ENCODE results near the gene COPB2.

Gene COPB2

DNA sequence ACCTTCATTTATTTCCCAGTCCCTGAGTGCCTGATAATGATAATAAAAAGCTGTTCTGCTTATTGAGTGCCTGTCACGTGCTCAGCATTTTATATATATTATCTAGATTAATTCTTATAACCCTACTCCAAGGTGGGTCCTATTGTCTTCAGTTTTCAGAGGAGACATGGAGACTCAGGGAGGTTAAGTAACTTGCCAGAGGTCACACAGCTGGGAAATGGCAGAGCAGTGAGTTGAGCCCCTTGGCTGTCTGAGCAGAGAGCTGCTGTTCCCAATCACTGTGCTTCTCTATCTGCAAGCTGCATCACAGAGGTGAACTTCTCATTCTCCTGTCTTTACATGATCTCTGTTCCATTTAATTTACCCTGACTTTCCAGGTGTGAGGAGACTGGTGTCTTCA is 77.9 kb downstream of the COPB2 start:
- Histone ChIP-seq H3K27me3 (ENCODE audit: control insufficient read depth, insufficient read depth, low read length) (no peaks in the 10 kb centered on the region), H3K4me1 (ENCODE audit: control insufficient read depth, insufficient read depth, low read length) (no peaks in the 10 kb centered on the region), H3K4me3 (ENCODE audit: low read length) (no peak overlapping the region), H3K9ac (ENCODE audit: low read length) (no peak overlapping the region), H3K9me3 (ENCODE audit: control insufficient read depth, low read length) (no peaks in the 10 kb centered on the region), H3K36me3 (ENCODE audit: control insufficient read depth, insufficient read depth, low read length) (no peaks in the 10 kb centered on the region)

DNA sequence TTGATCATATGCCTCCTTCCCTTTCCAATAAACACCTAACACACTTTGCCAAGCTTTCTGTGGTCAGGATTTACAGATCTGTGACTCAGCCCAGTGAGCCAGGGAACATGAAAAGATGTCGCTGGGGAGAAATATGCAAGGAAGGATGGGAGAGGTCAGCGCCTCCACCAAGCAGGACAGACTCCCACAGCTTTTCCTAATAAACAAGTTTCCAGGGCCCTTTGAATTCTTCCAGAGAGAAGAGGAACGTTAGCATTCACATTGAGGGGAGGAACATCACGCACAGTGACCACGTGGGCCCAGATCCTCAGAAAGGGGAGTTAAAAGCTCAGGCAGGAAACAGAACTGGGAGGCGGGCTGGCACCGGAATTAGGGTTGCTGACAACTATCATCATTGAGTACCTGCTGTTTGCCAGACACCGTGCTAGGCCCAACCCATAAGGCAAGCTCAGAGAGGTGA is 78.9 kb downstream of the COPB2 start:
- Histone ChIP-seq H3K36me3 (ENCODE audit: control insufficient read depth, insufficient read depth, low read length) (no peaks in the 10 kb centered on the region), H3K4me3 (ENCODE audit: low read length) (no peak overlapping the region), H3K27me3 (ENCODE audit: control insufficient read depth, insufficient read depth, low read length) (no peaks in the 10 kb centered on the region), H3K9me3 (ENCODE audit: control insufficient read depth, low read length) (no peaks in the 10 kb centered on the region), H3K4me1 (ENCODE audit: control insufficient read depth, insufficient read depth, low read length) (no peaks in the 10 kb centered on the region), H3K9ac (ENCODE audit: low read length) (no peak overlapping the region)

DNA sequence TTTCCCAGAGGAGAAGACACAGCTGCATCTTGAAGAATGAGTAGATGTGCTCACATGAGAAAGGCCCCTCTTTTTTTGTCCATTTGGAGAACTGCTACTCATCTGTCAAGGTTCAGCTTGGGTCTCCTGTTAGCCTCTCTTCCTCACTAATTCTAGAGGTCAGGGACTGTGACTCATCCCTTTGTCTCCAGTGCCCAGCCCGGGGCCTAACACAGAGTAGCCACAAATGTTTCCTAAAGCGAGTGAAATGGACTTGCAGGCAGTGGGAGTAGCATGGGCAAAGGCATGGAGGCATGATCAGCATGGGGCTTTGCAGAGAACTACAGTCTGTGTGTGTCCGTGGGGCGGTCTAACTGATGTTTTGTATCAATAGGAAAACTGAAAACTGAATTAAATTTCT is 79.6 kb downstream of the COPB2 start:
- Histone ChIP-seq H3K9me3 (ENCODE audit: control insufficient read depth, low read length) (no peaks in the 10 kb centered on the region), H3K27me3 (ENCODE audit: control insufficient read depth, insufficient read depth, low read length) (no peaks in the 10 kb centered on the region), H3K36me3 (ENCODE audit: control insufficient read depth, insufficient read depth, low read length) (no peaks in the 10 kb centered on the region), H3K9ac (ENCODE audit: low read length) (no peak overlapping the region), H3K4me1 (ENCODE audit: control insufficient read depth, insufficient read depth, low read length) (no peaks in the 10 kb centered on the region), H3K4me3 (ENCODE audit: low read length) (no peak overlapping the region)

DNA sequence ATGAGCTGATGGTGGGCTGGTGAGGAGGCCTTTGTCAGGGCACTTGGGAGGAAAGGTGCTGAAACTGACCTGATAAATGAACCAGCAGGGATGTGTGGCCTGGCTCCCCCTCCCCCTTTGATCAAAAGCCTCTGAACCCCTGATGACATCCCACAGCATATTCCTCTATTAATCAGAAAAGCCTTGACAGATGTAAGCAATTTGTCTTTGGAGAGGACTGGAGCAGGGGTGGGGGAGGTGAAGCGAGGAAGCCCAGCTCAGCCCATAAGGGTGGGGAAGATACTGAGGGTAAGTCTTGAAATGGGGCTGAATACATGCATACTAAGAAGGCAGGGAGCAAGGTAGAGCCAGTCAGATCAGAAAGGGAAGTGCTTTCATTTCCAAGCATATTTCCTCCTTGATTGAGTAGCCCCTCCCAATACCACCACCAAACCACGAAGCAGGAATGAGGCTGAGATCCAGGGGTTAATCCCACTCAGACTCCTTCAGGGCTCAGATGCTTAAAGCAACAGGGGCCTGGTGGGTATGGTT is 80.3 kb downstream of the COPB2 start:
- Histone ChIP-seq H3K4me1 (ENCODE audit: control insufficient read depth, insufficient read depth, low read length) (no peaks in the 10 kb centered on the region), H3K9me3 (ENCODE audit: control insufficient read depth, low read length) (no peaks in the 10 kb centered on the region), H3K27me3 (ENCODE audit: control insufficient read depth, insufficient read depth, low read length) (no peaks in the 10 kb centered on the region), H3K36me3 (ENCODE audit: control insufficient read depth, insufficient read depth, low read length) (no peaks in the 10 kb centered on the region), H3K4me3 (ENCODE audit: low read length) (no peak overlapping the region), H3K9ac (ENCODE audit: low read length) (no peak overlapping the region)

DNA sequence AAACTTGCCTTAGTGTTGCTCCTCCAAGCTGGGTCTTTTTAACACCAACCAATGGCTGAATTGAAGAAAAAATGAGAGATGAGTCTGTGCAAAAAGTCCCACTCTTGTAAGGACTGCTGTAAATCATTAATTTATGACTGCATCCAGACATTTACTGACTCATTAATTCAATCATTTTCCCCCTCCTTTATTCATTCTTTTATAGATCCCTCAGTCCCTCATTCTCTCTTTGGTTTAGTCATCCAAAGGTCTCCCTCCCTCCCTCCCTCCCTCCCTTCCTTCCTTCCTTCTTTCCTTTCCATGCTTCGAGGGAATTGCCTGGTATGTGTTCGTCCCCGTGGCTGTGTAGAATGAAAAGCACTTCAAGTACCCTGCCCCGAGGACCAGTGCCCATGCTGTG is 80.9 kb downstream of the COPB2 start:
- H3K9me3 ChIP-seq (ENCODE audit: control insufficient read depth, low read length): no peaks in the 10 kb centered on the region

DNA sequence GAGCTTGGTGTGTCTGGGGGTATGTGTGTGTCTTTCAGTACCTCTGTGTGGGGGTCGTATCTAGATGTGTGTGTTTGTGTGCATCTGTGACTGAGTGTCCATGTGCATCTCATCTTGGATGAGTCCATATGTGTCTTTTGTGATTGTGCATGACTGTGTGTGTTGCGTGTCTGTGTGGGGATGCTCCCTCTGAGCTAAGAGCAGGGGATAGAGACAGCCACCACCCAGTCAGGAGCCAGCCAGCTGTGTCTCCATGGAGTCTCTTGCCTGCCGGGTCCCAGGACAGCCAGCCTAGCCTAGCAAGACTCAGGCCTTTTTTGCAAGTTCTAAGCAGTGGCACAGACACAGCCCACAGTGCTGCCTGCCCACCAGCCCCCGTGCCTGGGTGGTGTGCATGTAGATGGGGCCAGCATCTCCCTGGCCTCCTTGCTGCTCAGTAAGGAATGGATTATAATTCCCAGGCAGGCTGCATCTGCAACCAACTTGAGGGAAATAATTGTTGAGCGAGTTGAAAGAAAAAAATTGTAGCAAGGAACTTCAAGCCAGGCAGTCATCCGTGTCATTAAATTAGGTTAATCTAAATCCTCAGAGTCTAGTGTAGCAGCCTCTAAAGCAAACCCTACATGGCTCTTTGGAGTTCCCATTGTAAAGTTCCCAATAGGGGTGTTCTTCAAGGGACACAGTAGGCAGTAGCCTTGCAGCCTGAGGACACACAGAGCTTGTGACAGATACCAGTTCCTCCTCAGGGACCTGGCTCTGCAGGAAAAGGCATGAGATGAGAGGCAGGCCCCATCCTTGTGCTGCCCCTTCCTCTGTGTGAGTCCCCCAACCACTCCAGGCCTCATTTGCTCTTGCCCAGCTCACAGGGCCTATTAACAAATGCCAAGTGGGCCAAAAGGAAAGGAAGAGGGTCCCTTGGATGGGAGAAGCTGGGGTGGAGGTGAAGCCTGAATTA is 81.6 kb downstream of the COPB2 start:
- Histone ChIP-seq H3K9me3 (ENCODE audit: control insufficient read depth, low read length) (no peaks in the 10 kb centered on the region), H3K9ac (ENCODE audit: low read length) (no peak overlapping the region), H3K27me3 (ENCODE audit: control insufficient read depth, insufficient read depth, low read length) (no peaks in the 10 kb centered on the region), H3K4me3 (ENCODE audit: low read length) (no peak overlapping the region), H3K36me3 (ENCODE audit: control insufficient read depth, insufficient read depth, low read length) (no peaks in the 10 kb centered on the region), H3K4me1 (ENCODE audit: control insufficient read depth, insufficient read depth, low read length) (no peaks in the 10 kb centered on the region)

More for the DNA sequence above, 80.9 kb downstream of the COPB2 start:
- Histone ChIP-seq H3K27me3 (ENCODE audit: control insufficient read depth, insufficient read depth, low read length) (no peaks in the 10 kb centered on the region), H3K4me1 (ENCODE audit: control insufficient read depth, insufficient read depth, low read length) (no peaks in the 10 kb centered on the region), H3K4me3 (ENCODE audit: low read length) (no peak overlapping the region), H3K9ac (ENCODE audit: low read length) (no peak overlapping the region), H3K36me3 (ENCODE audit: control insufficient read depth, insufficient read depth, low read length) (no peaks in the 10 kb centered on the region)

Data from mucosa of stomach (tissue), 1 donor.